A549 (cell line): ENCODE data around the gene CHST15. TPM values are rescaled to one million over a fixed set of nuclear protein-coding genes. Genes with fewer than 3 reads are reported as not detected.

Experiments used
- ATAC-seq, 2 experiments: fragments of 200-7000 bp in 1 of 2; fragments of >200 bp in 1 of 2; cut with Nextera tagmentation in 1 of 2; cut with Tn5 transposase in 1 of 2; 3 replicates each; pipeline versions ENCODE4 v1.8.0 to v1.9.1; 2018 to 2020; ENCODE audit warnings: mild to moderate bottlenecking in 1 of 2, moderate library complexity in 1 of 2
- CTCF ChIA-PET: fragments of 300-600 bp; sonication (Branson Sonifier 250); formaldehyde crosslinking; extraction: SDS; loops from one replicate; lab custom pipeline; 2021; ENCODE audit warnings: antibody characterized with exemption, inconsistent platforms; lab: Yijun Ruan, JAX
- POLR2A ChIA-PET: fragments of 350-600 bp; formaldehyde crosslinking; extraction: SDS; loops from one replicate; lab custom pipeline; 2021; ENCODE audit warnings: antibody characterized with exemption, inconsistent platforms; lab: Yijun Ruan, JAX
- DNase-seq, 2 experiments: peaks; one replicate each; pipeline versions ENCODE4 v3.0.0 to v3.0.0-alpha.2; 2011 to 2016; ENCODE audit warnings: low read depth in 1 of 2, low spot score in 1 of 2
- FAIRE-seq: peaks from 2 replicates; lab custom pipeline; 2011; peaks lifted over from hg19 to GRCh38; lab: Jason Lieb, UNC
- H3K27ac ChIP-seq, 2 experiments: fragments of >200 bp; sonication (Bioruptor Twin); formaldehyde crosslinking; 3 replicates each; pipeline ENCODE4 v1.5.1; 2016 to 2017
- H3K4me1 ChIP-seq: fragments of >200 bp; sonication (Bioruptor Twin); formaldehyde crosslinking; 3 replicates; pipeline ENCODE4 v1.6.1; 2016
- H3K4me2 ChIP-seq: fragments of >200 bp; sonication (Bioruptor Twin); formaldehyde crosslinking; 3 replicates; pipeline ENCODE4 v1.6.1; 2016
- H3K4me3 ChIP-seq: fragments of >200 bp; sonication (Bioruptor Twin); formaldehyde crosslinking; 3 replicates; pipeline ENCODE4 v1.5.1; 2016
- H3K9me3 ChIP-seq: fragments of >200 bp; sonication (Bioruptor Twin); formaldehyde crosslinking; 3 replicates; pipeline ENCODE4 v1.6.1; 2016
- BHLHE40 ChIP-seq: IDR thresholded peaks from 2 replicates; pipeline ENCODE4 v1.6.1; 2012; ENCODE audit warnings: low read depth, low read length, inconsistent platforms
- CHD2 ChIP-seq: fragments of 150-350 bp; IDR thresholded peaks from 2 replicates; pipeline ENCODE4 v1.6.1; 2014; ENCODE audit warnings: low read length; ENCODE audit not compliant: partially characterized antibody
- CHD4 ChIP-seq: fragments of 200-600 bp; sonication (generic); IDR thresholded peaks from 2 replicates; pipeline ENCODE4 v1.6.1; 2016; ENCODE audit warnings: antibody characterized with exemption, mild to moderate bottlenecking, borderline replicate concordance
- FOXS1 ChIP-seq: fragments of 250-450 bp; sonication (Bioruptor Pico); IDR thresholded peaks from 2 replicates; pipeline ENCODE4 v1.5.0; 2020; ENCODE audit warnings: mild to moderate bottlenecking, moderate library complexity
- HOXA7 ChIP-seq: fragments of 250-450 bp; sonication (Bioruptor Pico); IDR thresholded peaks from 2 replicates; pipeline ENCODE4 v1.5.0; 2020; ENCODE audit warnings: mild to moderate bottlenecking, moderate library complexity
- HOXB13 ChIP-seq: fragments of 250-450 bp; sonication (Bioruptor Pico); IDR thresholded peaks from 2 replicates; pipeline ENCODE4 v1.5.0; 2020; ENCODE audit warnings: low read depth, mild to moderate bottlenecking, moderate library complexity
- HOXB5 ChIP-seq: fragments of 250-450 bp; sonication (Bioruptor Pico); IDR thresholded peaks from 2 replicates; pipeline ENCODE4 v1.5.0; 2020; ENCODE audit warnings: mild to moderate bottlenecking, moderate library complexity
- JUNB ChIP-seq: fragments of >200 bp; sonication (Bioruptor Twin); formaldehyde crosslinking; IDR thresholded peaks from 2 replicates; pipeline ENCODE4 v1.6.1; 2016
- RCOR1 ChIP-seq: fragments of 150-350 bp; IDR thresholded peaks from 2 replicates; pipeline ENCODE4 v1.6.1; 2014; ENCODE audit warnings: antibody characterized with exemption, low read length, low read depth
- ZFP36 ChIP-seq: fragments of 450-650 bp; IDR thresholded peaks from 2 replicates; pipeline ENCODE4 v1.6.1; 2014; ENCODE audit warnings: borderline replicate concordance; ENCODE audit not compliant: partially characterized antibody
- ZSCAN20 ChIP-seq: fragments of 250-450 bp; sonication (Bioruptor Pico); IDR thresholded peaks from 2 replicates; pipeline ENCODE4 v1.8.0; 2022; ENCODE audit warnings: mild to moderate bottlenecking, moderate library complexity
- WGBS: methylation state at CpG from one replicate; pipeline ENCODE4 v1.1.6; 2017; ENCODE audit errors: missing lambda C conversion rate; 5-methylcytosine and 5-hydroxymethylcytosine counted together
- polyA plus RNA-seq, 4 experiments: library from polyadenylated mRNA; depleted of rRNA in 3 of 4; stranded (reverse); fragments of >200 nt; fragmentation: RNase III in 1 of 4; extraction: RNeasy Plus Mini Kit Qiagen cat#74134 plus additional on column Dnase treatment in 1 of 4; gene quantifications; 2 replicates in 3 of 4; 3 replicates in 1 of 4; pipeline ENCODE4 v1.2.3, GENCODE V29; 2011 to 2017
- TF ChIP-seq, protein P1 (sequence below): fragments of >200 bp; sonication (Bioruptor Twin); formaldehyde crosslinking; IDR thresholded peaks from 3 replicates; pipeline ENCODE4 v1.6.1; 2016
- TF ChIP-seq, protein P2 (sequence below): fragments of >200 bp; sonication (Bioruptor Twin); formaldehyde crosslinking; IDR thresholded peaks from 2 replicates; pipeline ENCODE4 v1.6.1; 2016
- TF ChIP-seq, protein P3 (sequence below): fragments of 450-650 bp; IDR thresholded peaks from 2 replicates; pipeline ENCODE4 v1.6.1; 2014; ENCODE audit warnings: antibody characterized with exemption
- TF ChIP-seq, protein P4 (sequence below): fragments of 150-350 bp; IDR thresholded peaks from 2 replicates; pipeline ENCODE4 v1.6.1; 2014; ENCODE audit warnings: low read depth, mild to moderate bottlenecking, low read length
- TF ChIP-seq, protein P5 (sequence below): fragments of 200-600 bp; sonication (generic); IDR thresholded peaks from 2 replicates; pipeline ENCODE4 v1.6.1; 2016; ENCODE audit warnings: antibody characterized with exemption, mild to moderate bottlenecking, moderate library complexity
- TF ChIP-seq, protein P6 (sequence below): IDR thresholded peaks from 2 replicates; pipeline ENCODE4 v1.6.1; 2012

Gene CHST15
- polyA plus RNA-seq, 2 of the 4 experiments (the other 2 are of a cell fraction), result 5.1 to 10.3 TPM

DNA sequence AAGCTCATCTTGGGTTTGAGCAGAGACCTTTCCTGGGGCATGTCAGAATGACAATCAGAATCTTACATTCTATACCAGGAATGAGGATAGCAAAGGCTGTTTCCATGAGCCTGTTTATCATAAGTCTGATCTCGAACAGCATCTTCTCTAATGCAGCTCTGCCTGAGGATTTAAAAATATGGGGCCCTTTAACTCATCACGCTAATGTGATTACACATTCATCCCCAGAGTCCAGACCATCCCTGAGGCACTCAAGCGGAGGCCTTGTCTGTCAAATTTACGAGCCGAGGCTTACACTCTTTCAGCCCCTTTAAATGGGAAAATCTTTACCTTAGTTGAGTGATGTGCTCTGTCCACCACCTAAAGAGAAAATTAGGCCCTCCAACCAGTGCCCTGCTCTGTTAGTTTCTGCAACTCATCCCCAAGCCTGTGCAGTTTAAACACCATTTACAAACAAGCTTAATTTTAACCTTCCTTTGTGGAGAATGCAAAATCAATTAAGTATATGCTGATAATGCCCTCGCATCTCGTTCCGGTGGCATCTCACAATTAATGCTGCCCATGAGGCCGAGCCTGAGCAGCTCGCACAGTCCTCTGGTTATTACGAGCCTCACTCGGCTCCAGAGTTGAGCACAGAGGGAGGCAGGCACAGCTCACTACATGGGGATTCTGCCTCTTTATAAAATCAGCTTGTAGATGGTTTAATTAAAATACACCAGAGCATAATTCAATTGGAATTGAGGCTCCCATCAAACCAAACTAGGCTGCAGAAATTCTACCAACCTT is 16.0 kb downstream of the CHST15 start:
- ChIA-PET POLR2A (no interaction called here), CTCF (interaction anchor here (0.9 to 1.3 kb wide), 3 partner anchors 76 to 312 kb away, joined by 3 to 4 read pairs (median 3); no protein-coding TSS in a partner anchor)
- H3K4me3 ChIP-seq, result no peak overlapping the region
- TF ChIP-seq, protein P1, sequence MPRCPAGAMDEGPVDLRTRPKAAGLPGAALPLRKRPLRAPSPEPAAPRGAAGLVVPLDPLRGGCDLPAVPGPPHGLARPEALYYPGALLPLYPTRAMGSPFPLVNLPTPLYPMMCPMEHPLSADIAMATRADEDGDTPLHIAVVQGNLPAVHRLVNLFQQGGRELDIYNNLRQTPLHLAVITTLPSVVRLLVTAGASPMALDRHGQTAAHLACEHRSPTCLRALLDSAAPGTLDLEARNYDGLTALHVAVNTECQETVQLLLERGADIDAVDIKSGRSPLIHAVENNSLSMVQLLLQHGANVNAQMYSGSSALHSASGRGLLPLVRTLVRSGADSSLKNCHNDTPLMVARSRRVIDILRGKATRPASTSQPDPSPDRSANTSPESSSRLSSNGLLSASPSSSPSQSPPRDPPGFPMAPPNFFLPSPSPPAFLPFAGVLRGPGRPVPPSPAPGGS, result no peak
- TF ChIP-seq RCOR1 (no peak), HOXB5 (CRISPR knock-in tag) (no peak), FOXS1 (CRISPR knock-in tag) (no peak), HOXB13 (CRISPR knock-in tag) (no peak)
- no peaks in the 10 kb centered on the region for H3K9me3 ChIP-seq
- FAIRE-seq, result no peak
- no peak for ATAC-seq
- no peak overlapping the region for H3K27ac ChIP-seq
- H3K4me2 ChIP-seq, result no peak overlapping the region
- WGBS, result 84% methylated on average over 12 of the region's 12 CpGs
- H3K4me1 ChIP-seq, result no peaks in the 10 kb centered on the region
- DNase-seq, result no peak

DNA sequence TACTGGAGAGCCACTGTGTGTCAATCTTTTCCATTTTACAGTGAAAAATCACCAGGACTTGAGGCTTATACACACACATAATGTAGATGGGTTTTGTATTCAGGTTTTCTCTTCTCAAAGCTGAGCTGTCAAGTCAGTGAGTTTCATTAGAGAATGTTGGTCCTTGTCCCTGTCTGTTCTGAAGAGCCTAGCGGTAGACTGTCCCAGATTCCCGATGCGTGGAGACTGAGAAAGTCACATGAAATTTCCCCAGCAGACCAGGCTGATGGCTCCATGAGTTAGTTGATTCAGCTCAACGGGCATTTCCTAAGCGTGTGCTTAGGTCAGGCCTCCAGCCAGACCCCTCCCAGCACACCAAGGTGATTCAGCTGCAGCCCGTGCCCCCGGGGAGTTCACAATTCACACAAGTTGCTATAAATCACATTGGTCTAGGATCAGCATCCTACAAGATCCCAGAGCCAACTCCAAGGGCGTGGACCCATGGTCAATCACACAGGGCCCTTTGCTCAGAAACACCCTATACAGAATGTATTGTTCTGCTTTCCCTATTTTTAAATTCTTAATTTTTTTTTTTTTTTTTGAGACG is 17.2 kb downstream of the CHST15 start:
- H3K27ac ChIP-seq, result no peak overlapping the region
- CTCF ChIA-PET, result interaction anchor here (0.9 to 1.1 kb wide), 2 partner anchors 77 to 80 kb away, joined by 3 read pairs; no protein-coding TSS in a partner anchor
- TF ChIP-seq HOXB13 (CRISPR knock-in tag), result no peak
- TF ChIP-seq, protein P2, sequence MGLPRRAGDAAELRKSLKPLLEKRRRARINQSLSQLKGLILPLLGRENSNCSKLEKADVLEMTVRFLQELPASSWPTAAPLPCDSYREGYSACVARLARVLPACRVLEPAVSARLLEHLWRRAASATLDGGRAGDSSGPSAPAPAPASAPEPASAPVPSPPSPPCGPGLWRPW, result no peak
- no peak for TF ChIP-seq HOXA7
- no peak for TF ChIP-seq ZFP36
- TF ChIP-seq, protein P3, sequence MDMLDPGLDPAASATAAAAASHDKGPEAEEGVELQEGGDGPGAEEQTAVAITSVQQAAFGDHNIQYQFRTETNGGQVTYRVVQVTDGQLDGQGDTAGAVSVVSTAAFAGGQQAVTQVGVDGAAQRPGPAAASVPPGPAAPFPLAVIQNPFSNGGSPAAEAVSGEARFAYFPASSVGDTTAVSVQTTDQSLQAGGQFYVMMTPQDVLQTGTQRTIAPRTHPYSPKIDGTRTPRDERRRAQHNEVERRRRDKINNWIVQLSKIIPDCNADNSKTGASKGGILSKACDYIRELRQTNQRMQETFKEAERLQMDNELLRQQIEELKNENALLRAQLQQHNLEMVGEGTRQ, result no peak
- no peak for TF ChIP-seq CHD2
- TF ChIP-seq, protein P4, sequence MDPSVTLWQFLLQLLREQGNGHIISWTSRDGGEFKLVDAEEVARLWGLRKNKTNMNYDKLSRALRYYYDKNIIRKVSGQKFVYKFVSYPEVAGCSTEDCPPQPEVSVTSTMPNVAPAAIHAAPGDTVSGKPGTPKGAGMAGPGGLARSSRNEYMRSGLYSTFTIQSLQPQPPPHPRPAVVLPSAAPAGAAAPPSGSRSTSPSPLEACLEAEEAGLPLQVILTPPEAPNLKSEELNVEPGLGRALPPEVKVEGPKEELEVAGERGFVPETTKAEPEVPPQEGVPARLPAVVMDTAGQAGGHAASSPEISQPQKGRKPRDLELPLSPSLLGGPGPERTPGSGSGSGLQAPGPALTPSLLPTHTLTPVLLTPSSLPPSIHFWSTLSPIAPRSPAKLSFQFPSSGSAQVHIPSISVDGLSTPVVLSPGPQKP, result no peak
- TF ChIP-seq, protein P5, sequence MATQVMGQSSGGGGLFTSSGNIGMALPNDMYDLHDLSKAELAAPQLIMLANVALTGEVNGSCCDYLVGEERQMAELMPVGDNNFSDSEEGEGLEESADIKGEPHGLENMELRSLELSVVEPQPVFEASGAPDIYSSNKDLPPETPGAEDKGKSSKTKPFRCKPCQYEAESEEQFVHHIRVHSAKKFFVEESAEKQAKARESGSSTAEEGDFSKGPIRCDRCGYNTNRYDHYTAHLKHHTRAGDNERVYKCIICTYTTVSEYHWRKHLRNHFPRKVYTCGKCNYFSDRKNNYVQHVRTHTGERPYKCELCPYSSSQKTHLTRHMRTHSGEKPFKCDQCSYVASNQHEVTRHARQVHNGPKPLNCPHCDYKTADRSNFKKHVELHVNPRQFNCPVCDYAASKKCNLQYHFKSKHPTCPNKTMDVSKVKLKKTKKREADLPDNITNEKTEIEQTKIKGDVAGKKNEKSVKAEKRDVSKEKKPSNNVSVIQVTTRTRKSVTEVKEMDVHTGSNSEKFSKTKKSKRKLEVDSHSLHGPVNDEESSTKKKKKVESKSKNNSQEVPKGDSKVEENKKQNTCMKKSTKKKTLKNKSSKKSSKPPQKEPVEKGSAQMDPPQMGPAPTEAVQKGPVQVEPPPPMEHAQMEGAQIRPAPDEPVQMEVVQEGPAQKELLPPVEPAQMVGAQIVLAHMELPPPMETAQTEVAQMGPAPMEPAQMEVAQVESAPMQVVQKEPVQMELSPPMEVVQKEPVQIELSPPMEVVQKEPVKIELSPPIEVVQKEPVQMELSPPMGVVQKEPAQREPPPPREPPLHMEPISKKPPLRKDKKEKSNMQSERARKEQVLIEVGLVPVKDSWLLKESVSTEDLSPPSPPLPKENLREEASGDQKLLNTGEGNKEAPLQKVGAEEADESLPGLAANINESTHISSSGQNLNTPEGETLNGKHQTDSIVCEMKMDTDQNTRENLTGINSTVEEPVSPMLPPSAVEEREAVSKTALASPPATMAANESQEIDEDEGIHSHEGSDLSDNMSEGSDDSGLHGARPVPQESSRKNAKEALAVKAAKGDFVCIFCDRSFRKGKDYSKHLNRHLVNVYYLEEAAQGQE, result no peak
- TF ChIP-seq HOXB5 (CRISPR knock-in tag), result no peak
- no peak for TF ChIP-seq CHD4
- TF ChIP-seq ZSCAN20 (CRISPR knock-in tag), result no peak
- TF ChIP-seq, protein P6, sequence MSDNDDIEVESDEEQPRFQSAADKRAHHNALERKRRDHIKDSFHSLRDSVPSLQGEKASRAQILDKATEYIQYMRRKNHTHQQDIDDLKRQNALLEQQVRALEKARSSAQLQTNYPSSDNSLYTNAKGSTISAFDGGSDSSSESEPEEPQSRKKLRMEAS, result no peak
- TF ChIP-seq RCOR1, result no peak
- no peak for TF ChIP-seq BHLHE40
- no peak for TF ChIP-seq JUNB
- no peak overlapping the region for H3K4me3 ChIP-seq
- FAIRE-seq, result no peak
- H3K4me2 ChIP-seq, result no peak overlapping the region
- POLR2A ChIA-PET, result no interaction called here
- H3K9me3 ChIP-seq, result no peaks in the 10 kb centered on the region
- no peak for DNase-seq
- no peak for ATAC-seq
- H3K4me1 ChIP-seq, result no peaks in the 10 kb centered on the region
- 84% methylated on average over 9 of the region's 9 CpGs for WGBS
